GM18499 (cell line): Measurements from ENCODE around the gene PTPRN2.

Experiments used
- ATAC-seq: cut with Tn5 transposase; IDR thresholded peaks from one replicate; pipeline ENCODE4 v1.9.1; 2021; ENCODE audit warnings: moderate number of reproducible peaks; ENCODE audit not compliant: insufficient read depth, unreplicated experiment

PTPRN2 gene

GRCh38 chr7:157542068-157543021, 1045.3 kb downstream of the PTPRN2 start:
- ATAC-seq: no peak

GRCh38 chr7:157541295-157542067, 1046.1 kb downstream of the PTPRN2 start:
- no peak for ATAC-seq

GRCh38 chr7:157540606-157541294, 1046.9 kb downstream of the PTPRN2 start:
- ATAC-seq: no peak

GRCh38 chr7:157540020-157540419, 1047.6 kb downstream of the PTPRN2 start:
- no peak for ATAC-seq

- no peak for ATAC-seq
Observed at GRCh38 chr7:157539521-157539920, 1048.1 kb downstream of the PTPRN2 start.

GRCh38 chr7:157538735-157539134, 1048.9 kb downstream of the PTPRN2 start:
- ATAC-seq: no peak

GRCh38 chr7:157538321-157538720, 1049.3 kb downstream of the PTPRN2 start:
- no peak for ATAC-seq

- no peak for ATAC-seq
Observed at GRCh38 chr7:157537056-157537455, 1050.6 kb downstream of the PTPRN2 start.

GRCh38 chr7:157532068-157532467, 1055.6 kb downstream of the PTPRN2 start:
- ATAC-seq: no peak

GRCh38 chr7:157529768-157530560, 1057.7 kb downstream of the PTPRN2 start:
- ATAC-seq: no peak

GRCh38 chr7:157528785-157529341, 1058.8 kb downstream of the PTPRN2 start:
- ATAC-seq: no peak

- ATAC-seq: no peak
Observed at GRCh38 chr7:157527686-157528085, 1059.9 kb downstream of the PTPRN2 start.

- ATAC-seq: no peak
Observed at GRCh38 chr7:157526913-157527634, 1060.5 kb downstream of the PTPRN2 start.

GRCh38 chr7:157526005-157526912, 1061.4 kb downstream of the PTPRN2 start:
- no peak for ATAC-seq

- no peak for ATAC-seq
Observed at GRCh38 chr7:157525491-157525915, 1062.1 kb downstream of the PTPRN2 start.

GRCh38 chr7:157524731-157525130, 1062.9 kb downstream of the PTPRN2 start:
- ATAC-seq: no peak

- ATAC-seq: no peak
Observed at GRCh38 chr7:157523766-157524421, 1063.7 kb downstream of the PTPRN2 start.
